Calu3 (cell line): ENCODE results near the gene GOT1. TPM values are rescaled to one million over a fixed set of nuclear protein-coding genes. Genes with fewer than 3 reads are reported as not detected.

Source experiments
- BruUV-seq: library from RNA; stranded (reverse); fragments of 400-500 nt; replicated peaks from 2 replicates; lab custom pipeline; 2021; lab: Mats Ljungman, UMichigan
- CTCF ChIA-PET: fragments of 300-600 bp; sonication (Branson Sonifier 250); formaldehyde crosslinking; loops from one replicate; lab custom pipeline; 2022; ENCODE audit warnings: antibody characterized with exemption; lab: Charles Lee
- DNase-seq: peaks from one replicate; pipeline ENCODE4 v3.0.0; 2022
- H3K27ac Mint-ChIP-seq: one replicate; pipeline ENCODE4 v1.8.0; 2022; ENCODE audit warnings: mixed read lengths; ENCODE audit not compliant: unreplicated experiment
- H3K27me3 Mint-ChIP-seq: one replicate; pipeline ENCODE4 v1.8.0; 2022; ENCODE audit warnings: mixed read lengths; ENCODE audit not compliant: unreplicated experiment
- H3K36me3 Mint-ChIP-seq: one replicate; pipeline ENCODE4 v1.8.0; 2022; ENCODE audit warnings: mild to moderate bottlenecking, moderate library complexity, mixed read lengths; ENCODE audit not compliant: insufficient read depth, unreplicated experiment
- H3K4me1 Mint-ChIP-seq: one replicate; pipeline ENCODE4 v1.8.0; 2022; ENCODE audit warnings: mild to moderate bottlenecking, low read depth, mixed read lengths; ENCODE audit not compliant: unreplicated experiment
- H3K4me3 Mint-ChIP-seq: one replicate; pipeline ENCODE4 v1.8.0; 2022; ENCODE audit warnings: mild to moderate bottlenecking, low read depth, moderate library complexity, mixed read lengths; ENCODE audit not compliant: unreplicated experiment
- H3K9me3 Mint-ChIP-seq: one replicate; pipeline ENCODE4 v1.8.0; 2022; ENCODE audit warnings: low read depth, mixed read lengths; ENCODE audit not compliant: unreplicated experiment
- CTCF ChIP-seq: fragments of 200-600 bp; IDR thresholded peaks from one replicate; pipeline ENCODE4 v1.8.0; 2022; ENCODE audit warnings: antibody characterized with exemption; ENCODE audit not compliant: unreplicated experiment
- intact Hi-C: fragments of 100-400 bp; cut with micrococcal nuclease; formaldehyde crosslinking; loops from one replicate; pipeline ENCODE4 v1.10.0; 2022; ENCODE audit not compliant: unreplicated experiment
- total RNA-seq: library from RNA; stranded (reverse); gene quantifications from 2 replicates; pipeline ENCODE4 v1.2.3, GENCODE V29; 2022

GOT1 gene
- total RNA-seq, 1 experiment from 2014 or later = 35.6 TPM

GRCh38 chr10:99419688-99420087 lies 10.7 kb downstream of the GOT1 start:
- DNase-seq = no peak
- no peak overlapping the region for H3K4me3 Mint-ChIP-seq
- peaks cover 23% of the 10 kb centered on the region for H3K4me1 Mint-ChIP-seq
- no TSS peak for BruUV-seq
- CTCF ChIA-PET = interaction anchor here (0.6 kb wide), 1 partner anchor 131 kb away, joined by 5 read pairs; no protein-coding TSS in a partner anchor
- H3K9me3 Mint-ChIP-seq = peaks cover 2% of the 10 kb centered on the region
- H3K27ac Mint-ChIP-seq = no peak overlapping the region
- H3K27me3 Mint-ChIP-seq = no peaks in the 10 kb centered on the region
- no peak for TF ChIP-seq CTCF
- H3K36me3 Mint-ChIP-seq = peaks cover 17% of the 10 kb centered on the region
- intact Hi-C loops = no loop called here

DNA sequence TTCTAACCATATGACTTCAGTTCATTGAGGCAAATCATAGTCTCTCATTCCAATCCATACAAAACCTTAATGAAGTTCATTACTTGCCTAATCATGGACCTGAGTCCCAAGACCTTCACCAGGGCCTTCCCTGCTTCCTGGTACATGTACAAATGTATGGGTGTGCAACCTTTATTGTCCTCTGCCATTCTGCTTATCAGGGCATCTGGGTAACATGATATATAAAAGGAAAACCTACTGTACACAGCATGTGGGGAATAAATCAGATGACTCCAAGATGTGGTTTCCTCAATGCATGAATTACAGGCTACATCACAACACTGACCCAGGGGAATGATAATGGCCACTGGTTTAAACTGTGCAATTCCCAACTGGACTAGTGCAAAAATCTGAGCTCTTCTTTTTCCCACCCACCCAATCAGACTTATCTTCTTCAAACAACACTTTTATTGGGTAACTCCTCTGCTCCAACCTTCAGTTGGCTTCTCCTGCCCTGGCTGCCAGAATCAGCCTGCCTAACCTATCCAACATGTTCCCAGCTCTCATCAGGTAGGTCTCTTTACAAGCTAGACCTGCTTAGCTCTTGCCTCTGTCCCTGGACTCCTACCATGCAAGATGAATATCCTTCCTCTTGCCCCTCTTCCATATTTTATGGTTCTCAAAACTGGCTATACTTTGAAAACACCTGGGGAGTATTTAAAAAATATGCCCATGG lies 11.4 kb downstream of the GOT1 start:
- CTCF ChIA-PET = interaction anchor here (0.6 kb wide), 1 partner anchor 146 kb away, joined by 3 read pairs; no protein-coding TSS in a partner anchor
- Mint-ChIP-seq H3K27me3 (no peaks in the 10 kb centered on the region), H3K27ac (no peak overlapping the region), H3K4me1 (peaks cover 22% of the 10 kb centered on the region), H3K4me3 (no peak overlapping the region), H3K9me3 (peaks cover 2% of the 10 kb centered on the region), H3K36me3 (peaks cover 15% of the 10 kb centered on the region)
- BruUV-seq = no TSS peak
- intact Hi-C loops = no loop called here
- TF ChIP-seq CTCF = no peak
- no peak for DNase-seq

DNA sequence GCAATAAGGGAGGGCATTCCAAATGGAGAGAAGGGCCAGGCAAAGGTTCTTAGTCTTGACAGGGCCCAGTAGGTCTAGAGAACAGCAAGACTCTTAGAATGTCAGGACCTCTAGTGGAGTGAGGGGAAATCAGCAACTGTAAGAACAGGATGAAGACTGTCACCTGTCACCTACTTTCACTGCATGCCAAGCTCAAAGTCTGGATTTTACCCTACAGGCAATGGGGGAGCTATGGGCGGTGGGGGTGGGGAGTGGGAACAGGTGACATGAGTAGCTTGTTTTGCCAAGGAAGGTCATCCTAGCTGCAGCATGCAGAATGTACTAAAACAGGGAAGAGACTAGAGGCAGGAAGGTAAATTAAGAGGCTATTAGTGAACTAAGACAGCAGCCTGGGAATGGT lies 18.3 kb downstream of the GOT1 start:
- TF ChIP-seq CTCF = no peak
- Mint-ChIP-seq H3K4me1 (no peaks in the 10 kb centered on the region), H3K4me3 (no peak overlapping the region), H3K27me3 (no peaks in the 10 kb centered on the region), H3K9me3 (no peaks in the 10 kb centered on the region), H3K36me3 (no peaks in the 10 kb centered on the region), H3K27ac (no peak overlapping the region)
- intact Hi-C loops = no loop called here
- CTCF ChIA-PET = interaction anchor here (0.6 to 1.0 kb wide), 3 partner anchors 20 to 87 kb away, joined by 3 read pairs; no protein-coding TSS in a partner anchor
- DNase-seq = no peak
- BruUV-seq = no TSS peak

DNA sequence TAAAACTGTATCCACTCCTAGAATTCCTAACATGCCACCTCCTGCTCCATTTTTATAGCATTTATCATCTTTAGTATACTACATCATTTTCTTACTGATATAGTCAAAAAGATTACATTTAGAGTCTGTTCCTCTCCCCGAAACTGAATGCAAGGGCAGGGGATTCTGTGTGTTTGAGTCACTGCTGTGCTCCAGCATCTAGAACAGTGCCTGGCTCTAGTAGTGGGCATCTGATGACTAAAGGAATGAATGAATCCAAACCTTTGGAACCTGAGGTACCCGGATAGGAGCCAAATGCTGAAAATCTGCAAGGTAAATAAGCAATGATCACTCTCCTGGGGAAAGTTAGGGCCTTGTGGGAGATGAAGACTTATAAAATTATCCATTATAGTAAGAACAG lies 18.9 kb downstream of the GOT1 start:
- H3K27ac Mint-ChIP-seq = no peak overlapping the region
- no peaks in the 10 kb centered on the region for H3K27me3 Mint-ChIP-seq
- DNase-seq = no peak
- no peak for TF ChIP-seq CTCF
- H3K36me3 Mint-ChIP-seq = no peaks in the 10 kb centered on the region
- CTCF ChIA-PET = interaction anchor here (0.6 to 1.0 kb wide), 3 partner anchors 19 to 87 kb away, joined by 3 read pairs; no protein-coding TSS in a partner anchor
- H3K9me3 Mint-ChIP-seq = no peaks in the 10 kb centered on the region
- no peak overlapping the region for H3K4me3 Mint-ChIP-seq
- intact Hi-C loops = no loop called here
- no peaks in the 10 kb centered on the region for H3K4me1 Mint-ChIP-seq
- BruUV-seq = no TSS peak
